HCT116 (cell line): ENCODE data around the gene PC.

Experiments
- CTCF ChIP-seq, 3 experiments: fragments of 200-600 bp in 1 of 3; sonication (generic) in 1 of 3; IDR thresholded peaks in 2 of 3; conservative IDR thresholded peaks in 1 of 3; 2 replicates each; pipeline ENCODE4 v1.5.1; 2012 to 2017; ENCODE audit warnings: low read depth in 2 of 3, low read length in 2 of 3, antibody characterized with exemption in 1 of 3, borderline replicate concordance in 1 of 3, control low read depth in 1 of 3, mild to moderate bottlenecking in 1 of 3, mixed read lengths in 1 of 3, mixed run types in 1 of 3, moderate library complexity in 1 of 3; ENCODE audit not compliant: insufficient read depth in 1 of 3
- EZH2 ChIP-seq: fragments of 200-600 bp; sonication (generic); IDR thresholded peaks from 2 replicates; pipeline ENCODE4 v1.6.1; 2017; ENCODE audit warnings: antibody characterized with exemption, mixed run types
- JUND ChIP-seq: IDR thresholded peaks from 2 replicates; pipeline ENCODE4 v1.6.1; 2012
- SIN3A ChIP-seq: IDR thresholded peaks from 2 replicates; pipeline ENCODE4 v1.6.1; 2012; ENCODE audit warnings: low read depth
- YY1 ChIP-seq: IDR thresholded peaks from 2 replicates; pipeline ENCODE4 v1.6.1; 2011; ENCODE audit warnings: low read length, low read depth, moderate library complexity, mild to moderate bottlenecking; ENCODE audit not compliant: insufficient replicate concordance; ENCODE audit errors: extremely low read depth
- ZBTB33 ChIP-seq: IDR thresholded peaks from 2 replicates; pipeline ENCODE4 v1.6.1; 2011; ENCODE audit warnings: mild to moderate bottlenecking, low read length, moderate library complexity; ENCODE audit not compliant: insufficient replicate concordance; ENCODE audit errors: extremely low read depth

GRCh38 chr11:66814678-66815077 is 143.5 kb downstream of the PC start:
- TF ChIP-seq EZH2, result no peak
- no peak for TF ChIP-seq CTCF (IDR thresholded peaks at IDR 0.05 in 2 of 3, conservative IDR thresholded peaks at IDR 0.05 in 1 of 3; ENCODE audit: borderline replicate concordance in 1 of 3, insufficient read depth in 1 of 3, low read depth in 2 of 3, low read length in 2 of 3)
- TF ChIP-seq JUND, result no peak
- no peak for TF ChIP-seq YY1
- TF ChIP-seq SIN3A, result no peak
- no peak for TF ChIP-seq ZBTB33
